GM13976 (cell line): ENCODE measurements around the gene RMDN2.

Experiments used
- DNase-seq: peaks from one replicate; pipeline ENCODE4 v3.0.0; 2012; ENCODE audit warnings: low spot score
- in situ Hi-C: fragments of 300-500 bp; cut with MboI; formaldehyde crosslinking; loops from one replicate; pipeline ENCODE4 v1.12.0; 2022; ENCODE audit warnings: low sequenced_read_pairs, mixed read lengths, inconsistent platforms; ENCODE audit not compliant: unreplicated experiment
- TF ChIP-seq, protein P1 (sequence below): IDR thresholded peaks from 2 replicates; pipeline ENCODE4 v1.5.1; 2012; ENCODE audit warnings: borderline replicate concordance, mild to moderate bottlenecking; ENCODE audit not compliant: insufficient read depth; ENCODE audit errors: extremely low read depth, missing control alignments, control extremely low read depth

The RMDN2 gene

GRCh38 chr2:37895140-37895539, 29.9 kb upstream of the RMDN2 start:
- TF ChIP-seq, protein P1, sequence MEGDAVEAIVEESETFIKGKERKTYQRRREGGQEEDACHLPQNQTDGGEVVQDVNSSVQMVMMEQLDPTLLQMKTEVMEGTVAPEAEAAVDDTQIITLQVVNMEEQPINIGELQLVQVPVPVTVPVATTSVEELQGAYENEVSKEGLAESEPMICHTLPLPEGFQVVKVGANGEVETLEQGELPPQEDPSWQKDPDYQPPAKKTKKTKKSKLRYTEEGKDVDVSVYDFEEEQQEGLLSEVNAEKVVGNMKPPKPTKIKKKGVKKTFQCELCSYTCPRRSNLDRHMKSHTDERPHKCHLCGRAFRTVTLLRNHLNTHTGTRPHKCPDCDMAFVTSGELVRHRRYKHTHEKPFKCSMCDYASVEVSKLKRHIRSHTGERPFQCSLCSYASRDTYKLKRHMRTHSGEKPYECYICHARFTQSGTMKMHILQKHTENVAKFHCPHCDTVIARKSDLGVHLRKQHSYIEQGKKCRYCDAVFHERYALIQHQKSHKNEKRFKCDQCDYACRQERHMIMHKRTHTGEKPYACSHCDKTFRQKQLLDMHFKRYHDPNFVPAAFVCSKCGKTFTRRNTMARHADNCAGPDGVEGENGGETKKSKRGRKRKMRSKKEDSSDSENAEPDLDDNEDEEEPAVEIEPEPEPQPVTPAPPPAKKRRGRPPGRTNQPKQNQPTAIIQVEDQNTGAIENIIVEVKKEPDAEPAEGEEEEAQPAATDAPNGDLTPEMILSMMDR, result no peak
- DNase-seq, result no peak
- in situ Hi-C loops, result loop anchor here (25.0 kb wide), 1 partner anchor 733 kb away; the partner anchor contains the start of gene EIF2AK2

DNA sequence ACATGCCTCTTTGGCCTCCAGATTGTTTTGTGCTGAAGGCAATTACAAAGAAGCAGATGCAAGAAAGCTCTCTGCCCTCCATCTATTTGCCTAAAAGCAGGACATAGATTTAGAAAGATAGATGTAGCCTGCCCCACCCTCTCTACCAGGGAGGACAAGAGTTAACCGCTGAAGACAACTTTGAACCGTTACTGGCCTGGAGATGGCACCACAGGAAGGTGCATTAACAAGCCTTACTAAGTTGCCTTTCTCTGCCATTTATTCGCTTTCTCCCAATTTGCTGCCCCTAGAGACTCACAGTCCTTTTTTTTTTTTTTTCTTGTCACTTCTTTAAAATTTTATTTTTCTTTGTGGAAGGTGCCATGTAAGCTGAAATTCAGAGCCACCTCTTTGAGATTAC, 28.8 kb upstream of the RMDN2 start:
- in situ Hi-C loops, result loop anchor here (25.0 kb wide), 1 partner anchor 734 kb away; the partner anchor contains the start of gene EIF2AK2
- TF ChIP-seq, protein P1, result peak; percentile 15
- no peak for DNase-seq

DNA sequence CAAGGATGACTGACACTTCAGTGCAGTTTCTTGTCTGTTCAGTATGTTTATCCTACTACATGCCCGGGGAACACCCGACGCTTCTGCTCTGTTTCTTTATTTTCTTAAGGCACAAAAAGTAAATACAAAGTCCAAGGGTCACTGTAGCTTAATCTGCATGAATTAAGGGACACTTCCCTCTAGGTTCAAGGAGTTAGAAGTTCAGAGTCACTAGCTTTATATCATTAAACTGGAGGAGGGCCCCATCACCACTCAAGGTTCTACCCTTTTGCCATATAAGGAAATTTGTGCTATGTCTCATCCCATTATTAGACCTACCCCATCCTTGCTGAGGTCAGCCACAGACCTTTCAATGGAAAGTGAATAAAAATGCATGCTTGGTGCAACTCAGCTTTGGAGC, 27.6 kb upstream of the RMDN2 start:
- no peak for DNase-seq
- TF ChIP-seq, protein P1, result no peak
- in situ Hi-C loops, result loop anchor here (25.0 kb wide), 1 partner anchor 735 kb away; the partner anchor contains the start of gene EIF2AK2

- in situ Hi-C loops, result loop anchor here (25.0 kb wide), 1 partner anchor 736 kb away; the partner anchor contains the start of gene EIF2AK2
- no peak for DNase-seq
- TF ChIP-seq, protein P1, result no peak
Measured at GRCh38 chr2:37898448-37898847, 26.6 kb upstream of the RMDN2 start.

DNA sequence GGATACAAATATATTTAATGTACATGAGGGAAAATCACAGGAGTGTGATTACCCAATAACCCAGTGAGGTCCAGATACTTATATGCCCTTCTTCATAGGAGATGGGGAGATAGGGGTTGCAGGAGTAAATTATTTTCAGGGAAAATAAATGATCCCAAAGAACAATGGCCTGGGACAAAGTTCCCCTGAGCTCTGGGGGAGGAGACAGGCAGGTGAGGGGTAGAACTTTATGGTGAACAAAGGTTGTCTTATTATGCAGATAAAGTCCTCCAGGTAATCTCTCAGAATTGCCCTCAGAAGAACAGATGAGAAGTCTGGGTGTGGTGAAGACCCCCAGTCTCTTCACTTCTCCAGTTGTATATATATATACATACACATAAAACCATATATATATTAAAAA, 22.1 kb upstream of the RMDN2 start:
- in situ Hi-C loops, result no loop called here
- DNase-seq, result no peak
- TF ChIP-seq, protein P1, result no peak

DNA sequence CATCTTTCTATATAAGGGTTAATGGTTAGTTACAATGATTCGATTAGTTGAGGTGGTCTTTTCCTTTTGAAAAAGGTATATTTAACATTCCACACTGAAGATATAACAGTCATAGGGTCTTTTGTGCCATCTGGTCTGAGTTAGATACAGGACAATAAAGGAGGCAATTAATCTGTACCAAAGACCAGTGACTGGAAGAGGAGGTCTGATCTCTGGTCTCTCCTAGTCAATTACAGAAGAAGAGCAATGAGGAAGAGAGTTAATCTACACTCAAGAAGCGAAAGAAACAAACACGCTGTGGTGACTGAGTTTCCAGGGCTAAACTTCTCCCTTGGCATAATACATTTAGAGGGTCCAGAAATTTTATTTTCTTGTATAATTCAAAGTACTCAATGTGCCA, 20.7 kb upstream of the RMDN2 start:
- in situ Hi-C loops, result no loop called here
- TF ChIP-seq, protein P1, result no peak
- no peak for DNase-seq

DNA sequence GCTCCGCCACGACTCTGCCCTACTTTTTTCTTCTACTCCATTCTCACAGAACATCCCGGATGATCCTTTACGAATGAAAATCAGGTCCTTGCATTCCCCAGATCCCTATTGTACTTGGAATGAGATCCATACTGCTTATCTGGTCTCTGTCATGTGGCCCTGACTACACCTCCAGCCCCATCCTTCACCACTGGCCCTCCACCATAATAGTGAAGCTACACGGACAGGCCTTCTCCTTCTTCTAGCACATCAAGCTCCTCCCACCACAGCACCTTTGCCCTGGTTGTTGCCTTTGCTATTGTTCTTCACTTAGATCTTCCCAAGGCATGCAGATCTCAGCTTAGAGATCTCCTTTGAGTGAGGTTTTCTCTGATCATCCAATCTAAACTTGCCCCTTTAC, 20.1 kb upstream of the RMDN2 start:
- in situ Hi-C loops, result no loop called here
- no peak for DNase-seq
- TF ChIP-seq, protein P1, result no peak
